22Rv1 (cell line): Measurements from ENCODE around the gene CAMTA1.

Source experiments
- H3K27ac ChIP-seq: fragments of 450-650 bp; 2 replicates; pipeline ENCODE4 v1.5.1; 2017
- ZFX ChIP-seq: fragments of 450-650 bp; IDR thresholded peaks from 2 replicates; pipeline ENCODE4 v1.6.1; 2017; ENCODE audit warnings: antibody characterized with exemption, borderline replicate concordance
- TF ChIP-seq, protein P1 (sequence below): fragments of 450-650 bp; IDR thresholded peaks from 2 replicates; pipeline ENCODE4 v1.5.1; 2017; ENCODE audit warnings: mild to moderate bottlenecking

CAMTA1 gene

DNA sequence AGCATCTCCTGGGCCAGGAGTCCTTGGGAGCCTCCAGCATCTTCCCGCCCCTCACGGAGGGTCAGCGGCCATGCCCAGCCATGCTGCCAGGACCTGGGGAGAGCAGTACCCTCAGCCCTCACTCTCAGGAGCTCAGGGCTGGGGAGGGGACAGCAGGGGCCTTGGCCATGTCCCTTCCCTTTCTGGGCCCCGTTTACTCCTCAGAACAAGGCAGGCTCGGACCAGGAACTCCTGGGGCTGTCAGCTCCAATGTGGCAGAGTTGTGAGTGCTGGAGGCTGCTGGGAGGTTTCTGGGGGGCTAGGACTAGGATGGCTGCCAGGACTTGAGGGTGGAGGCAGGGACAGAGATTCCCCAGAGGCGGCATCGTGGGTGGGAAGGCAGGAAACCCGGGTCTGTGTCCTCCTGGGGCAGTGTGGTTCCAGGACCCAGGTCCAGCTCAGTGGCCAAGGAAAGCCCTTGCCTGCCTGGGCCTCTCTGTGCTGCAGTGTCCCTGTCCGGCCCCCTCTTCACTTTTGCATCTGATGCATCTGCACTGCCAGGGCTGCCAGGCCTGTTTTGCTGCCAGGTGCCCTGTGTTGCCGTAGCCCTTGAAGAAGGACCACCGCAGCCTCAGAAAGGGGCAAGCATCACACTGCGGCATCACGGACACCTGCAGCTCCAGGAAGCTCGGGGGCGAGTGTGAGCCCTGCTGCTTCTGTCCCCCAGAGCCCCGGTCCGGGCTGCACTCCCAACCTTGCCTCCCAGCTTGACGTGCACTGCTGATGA, 223.9 kb downstream of the CAMTA1 start:
- H3K27ac ChIP-seq: no peak overlapping the region
- TF ChIP-seq ZFX: no peak

DNA sequence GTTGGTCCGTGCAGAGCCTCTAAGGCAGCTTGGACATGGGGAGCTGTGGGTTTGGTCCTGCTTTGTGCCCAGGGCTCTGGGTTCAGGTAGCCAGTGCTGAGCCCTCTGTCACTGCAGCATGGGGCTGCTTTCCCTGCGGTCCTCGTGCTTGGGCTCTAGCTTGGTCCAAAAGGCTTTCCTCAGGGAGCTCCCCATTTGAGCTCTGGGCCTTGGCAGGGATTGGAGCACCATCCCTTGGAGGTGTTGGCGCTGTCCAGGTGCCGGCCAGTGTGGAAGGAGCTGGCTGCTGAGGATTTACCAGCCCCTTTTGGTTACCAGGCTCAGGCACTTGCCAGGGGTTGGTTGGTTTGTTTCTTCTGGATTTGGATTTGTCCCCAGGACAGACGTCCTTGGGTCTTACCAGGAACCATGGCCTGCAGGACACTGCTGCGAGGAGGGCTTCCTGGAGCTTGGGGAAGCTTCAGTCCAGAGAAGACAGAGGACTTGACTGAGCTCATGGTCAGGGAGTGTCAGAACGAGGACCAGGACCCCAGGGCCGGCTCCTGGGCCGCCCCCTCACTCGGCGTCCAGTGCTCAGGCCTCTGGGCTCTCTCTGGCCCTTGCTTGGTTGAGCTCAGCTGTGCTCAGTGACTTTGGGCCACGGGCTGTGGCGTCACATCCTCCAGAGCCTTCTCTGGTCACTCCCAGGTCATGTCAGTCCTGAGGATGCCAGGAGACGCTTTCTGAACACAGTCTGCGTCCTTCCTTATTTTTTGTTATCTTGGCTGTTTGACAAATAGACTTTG, 224.7 kb downstream of the CAMTA1 start:
- TF ChIP-seq, protein P1, sequence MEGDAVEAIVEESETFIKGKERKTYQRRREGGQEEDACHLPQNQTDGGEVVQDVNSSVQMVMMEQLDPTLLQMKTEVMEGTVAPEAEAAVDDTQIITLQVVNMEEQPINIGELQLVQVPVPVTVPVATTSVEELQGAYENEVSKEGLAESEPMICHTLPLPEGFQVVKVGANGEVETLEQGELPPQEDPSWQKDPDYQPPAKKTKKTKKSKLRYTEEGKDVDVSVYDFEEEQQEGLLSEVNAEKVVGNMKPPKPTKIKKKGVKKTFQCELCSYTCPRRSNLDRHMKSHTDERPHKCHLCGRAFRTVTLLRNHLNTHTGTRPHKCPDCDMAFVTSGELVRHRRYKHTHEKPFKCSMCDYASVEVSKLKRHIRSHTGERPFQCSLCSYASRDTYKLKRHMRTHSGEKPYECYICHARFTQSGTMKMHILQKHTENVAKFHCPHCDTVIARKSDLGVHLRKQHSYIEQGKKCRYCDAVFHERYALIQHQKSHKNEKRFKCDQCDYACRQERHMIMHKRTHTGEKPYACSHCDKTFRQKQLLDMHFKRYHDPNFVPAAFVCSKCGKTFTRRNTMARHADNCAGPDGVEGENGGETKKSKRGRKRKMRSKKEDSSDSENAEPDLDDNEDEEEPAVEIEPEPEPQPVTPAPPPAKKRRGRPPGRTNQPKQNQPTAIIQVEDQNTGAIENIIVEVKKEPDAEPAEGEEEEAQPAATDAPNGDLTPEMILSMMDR: no peak
- no peak for TF ChIP-seq ZFX

DNA sequence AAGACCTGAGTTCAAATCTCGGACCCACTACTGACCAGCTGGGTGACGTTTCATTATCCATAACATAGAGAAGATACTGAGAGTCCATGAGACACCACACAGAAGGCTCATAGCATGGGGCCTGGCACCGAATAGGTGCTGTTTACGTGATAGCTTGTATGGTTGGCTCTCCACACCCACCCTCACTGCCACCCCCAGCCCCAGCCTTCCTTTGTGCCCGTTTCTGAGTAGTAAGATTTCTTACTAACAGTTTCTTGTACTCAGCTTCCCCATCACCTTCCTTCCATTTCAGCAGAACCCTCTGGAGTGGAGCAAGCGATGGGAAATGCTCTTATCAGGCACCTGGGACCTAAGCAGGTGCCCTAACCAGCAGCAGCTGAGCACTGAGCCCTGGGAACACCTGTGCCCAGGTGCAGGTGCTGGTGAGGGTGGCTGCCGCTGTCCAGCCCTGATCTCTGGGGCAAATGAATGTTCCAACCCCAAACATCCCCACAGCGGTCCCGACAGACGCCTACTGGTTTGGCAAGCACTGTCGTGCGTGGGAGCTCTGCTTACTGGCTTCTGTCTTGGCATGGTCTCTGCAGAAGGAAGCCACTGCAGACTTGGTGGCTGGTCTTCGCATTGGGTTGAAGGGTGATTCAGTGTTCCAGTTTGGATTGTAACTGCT, 225.4 kb downstream of the CAMTA1 start:
- TF ChIP-seq, protein P1: no peak

More for the DNA sequence above, 224.7 kb downstream of the CAMTA1 start:
- no peak overlapping the region for H3K27ac ChIP-seq

DNA sequence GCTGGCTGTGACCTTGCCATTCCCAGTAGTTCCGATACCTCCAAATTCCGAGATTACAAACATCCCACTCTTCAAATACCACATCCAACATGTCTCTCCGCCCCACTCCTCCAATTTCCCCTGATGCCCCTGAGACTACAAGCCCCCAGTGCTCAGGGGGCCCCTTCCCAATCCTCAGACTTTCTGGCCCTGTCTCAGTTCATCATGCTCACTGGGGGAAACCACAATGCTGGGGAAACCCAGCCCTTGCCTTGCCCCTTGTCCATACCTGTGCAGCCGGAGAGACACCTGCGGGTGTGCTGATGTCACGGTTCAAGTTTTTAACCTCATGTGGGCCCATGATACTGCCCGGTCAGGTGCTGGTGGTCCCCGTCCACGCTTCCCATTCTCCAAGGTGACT, 226.6 kb downstream of the CAMTA1 start:
- H3K27ac ChIP-seq: no peak overlapping the region
- no peak for TF ChIP-seq ZFX
- TF ChIP-seq, protein P1: no peak

More for the DNA sequence above, 225.4 kb downstream of the CAMTA1 start:
- no peak overlapping the region for H3K27ac ChIP-seq

DNA sequence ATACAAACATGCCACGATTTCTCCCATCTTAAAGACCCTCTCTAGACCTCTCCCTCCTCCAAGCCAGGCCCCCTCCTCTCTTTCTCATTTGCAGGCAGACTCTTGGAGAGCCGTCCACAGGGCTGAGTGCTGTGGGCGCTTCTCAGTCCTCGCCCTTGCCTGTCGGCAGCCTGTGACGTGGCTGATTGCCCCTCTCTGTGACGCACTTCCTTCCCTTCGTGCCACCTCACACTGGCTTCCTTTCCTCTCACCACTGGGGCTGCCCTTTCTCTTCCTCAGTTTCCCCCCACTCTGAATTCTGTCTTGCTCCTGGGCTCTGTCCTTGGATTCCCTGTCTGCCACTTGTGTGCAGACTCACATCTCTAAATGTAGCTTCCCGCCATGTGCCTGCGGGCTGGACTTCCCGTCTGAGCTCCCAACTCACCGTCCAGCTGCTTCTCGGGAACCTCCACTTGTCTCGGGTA, 227.2 kb downstream of the CAMTA1 start:
- H3K27ac ChIP-seq: no peak overlapping the region
- TF ChIP-seq, protein P1: no peak
- no peak for TF ChIP-seq ZFX

DNA sequence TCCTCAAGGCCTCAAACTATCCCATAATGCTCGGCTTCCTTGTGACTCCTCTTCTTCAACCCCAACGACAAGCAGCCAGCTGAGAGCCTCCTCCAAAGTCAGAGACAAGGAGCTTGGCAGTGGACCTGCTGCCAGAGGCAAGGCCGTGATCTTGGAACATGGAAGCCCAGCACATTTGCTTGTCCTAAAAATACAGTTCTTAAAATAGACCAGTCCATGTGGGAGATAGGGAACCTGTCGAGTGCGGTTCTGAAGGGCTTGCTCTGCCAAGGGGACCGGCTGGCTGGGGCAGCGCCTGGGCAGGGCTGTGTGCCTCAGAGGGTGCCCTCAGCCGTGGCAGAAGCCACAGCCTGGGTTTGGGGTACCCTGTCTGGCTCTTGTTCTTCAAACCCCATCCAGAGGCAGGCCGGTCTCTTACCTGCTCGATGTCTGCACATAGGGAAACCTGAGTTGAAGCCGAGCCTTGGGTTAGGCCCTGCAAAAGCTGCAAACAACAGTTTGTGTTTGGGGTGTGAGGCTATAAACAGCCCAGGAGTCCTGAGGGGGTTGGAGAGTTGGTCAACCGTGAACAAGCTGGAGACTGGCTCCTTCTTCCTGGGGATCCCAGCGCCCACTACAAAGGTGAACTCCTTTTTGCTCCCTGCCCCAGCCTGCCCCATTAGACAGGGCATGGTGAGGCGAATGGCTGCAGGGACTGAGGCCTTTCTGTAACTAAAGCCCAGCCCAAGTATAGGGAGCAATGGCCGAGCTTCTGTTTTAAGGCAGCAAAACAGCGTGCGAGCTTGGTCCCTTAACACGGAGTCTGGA, 228.8 kb downstream of the CAMTA1 start:
- no peak overlapping the region for H3K27ac ChIP-seq
- no peak for TF ChIP-seq ZFX
- TF ChIP-seq, protein P1: no peak

DNA sequence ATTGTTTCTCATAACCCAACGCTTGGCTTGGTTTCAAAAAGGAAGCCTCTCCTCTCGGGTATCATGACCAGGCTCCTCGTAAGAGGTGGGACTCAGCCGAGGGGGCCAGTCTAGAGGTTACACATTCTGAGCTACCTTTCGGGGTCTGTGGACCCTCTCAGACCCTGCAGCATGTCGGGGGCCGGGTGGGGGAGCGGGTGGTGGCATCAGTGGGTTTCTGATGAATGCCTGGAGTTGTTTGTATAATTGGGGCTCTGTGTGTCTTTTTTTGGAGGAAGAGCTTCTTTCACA, 229.3 kb downstream of the CAMTA1 start:
- TF ChIP-seq, protein P1: no peak
- H3K27ac ChIP-seq: no peak overlapping the region
